Muscle layer of duodenum (tissue), 2 donors: ENCODE measurements around the gene MRPL38.
A peak's percentile ranks its signal among the peaks of the same experiment; 100 is the strongest.

Experiments
- H3K27ac ChIP-seq: one replicate; pipeline ENCODE4 v1.7.0; 2013; ENCODE audit warnings: mild to moderate bottlenecking, low read length
- H3K27me3 ChIP-seq: one replicate; pipeline ENCODE4 v1.7.0; 2013; ENCODE audit warnings: low read depth, mild to moderate bottlenecking, control low read depth, low read length
- H3K36me3 ChIP-seq, 2 donors: one replicate each; pipeline ENCODE4 v1.7.0; 2013; ENCODE audit warnings: low read length in 2 of 2, control low read depth in 1 of 2, mild to moderate bottlenecking in 1 of 2; ENCODE audit not compliant: insufficient read depth in 2 of 2, control insufficient read depth in 1 of 2
- H3K4me1 ChIP-seq, 2 donors: one replicate each; pipeline ENCODE4 v1.7.0; 2013; ENCODE audit warnings: low read length in 2 of 2, mild to moderate bottlenecking in 2 of 2, control low read depth in 1 of 2, moderate library complexity in 1 of 2; ENCODE audit not compliant: insufficient read depth in 2 of 2, control insufficient read depth in 1 of 2
- H3K4me3 ChIP-seq, 2 donors: one replicate each; pipeline ENCODE4 v1.7.0; 2013; ENCODE audit warnings: low read length in 2 of 2, low read depth in 1 of 2, mild to moderate bottlenecking in 1 of 2
- H3K9me3 ChIP-seq, 2 donors: one replicate each; pipeline ENCODE4 v1.7.0; 2013; ENCODE audit warnings: low read length in 2 of 2, control low read depth in 1 of 2, mild to moderate bottlenecking in 1 of 2; ENCODE audit not compliant: control insufficient read depth in 1 of 2
- donor health status: healthy.

Gene MRPL38

GRCh38 chr17:75904749-75905521 is at the start of gene MRPL38:
Gene MRPL38, minus strand, starts transcription at chr17:75904884. Its CDS starts 9 bp downstream, at chr17:75904875.
- H3K27ac ChIP-seq, result peak within 1 kb of the TSS; percentile 51
- H3K27me3 ChIP-seq, result no peaks in the 10 kb centered on the region
- H3K4me3 ChIP-seq, result peak within 1 kb of the TSS; percentile 54 to 71
- no peaks in the 10 kb centered on the region for H3K9me3 ChIP-seq
- peaks cover 0 to 7% of the 10 kb centered on the region in 2 donors for H3K4me1 ChIP-seq
- peaks cover 10 to 28% of the 10 kb centered on the region in 2 donors for H3K36me3 ChIP-seq

- H3K4me1 ChIP-seq, result no peaks in the 10 kb centered on the region
- peaks cover 53 to 80% of the 10 kb centered on the region in 2 donors for H3K36me3 ChIP-seq
- no peaks in the 10 kb centered on the region for H3K27me3 ChIP-seq
- no peak overlapping the region for H3K27ac ChIP-seq
- H3K9me3 ChIP-seq, result no peaks in the 10 kb centered on the region
- no peak overlapping the region for H3K4me3 ChIP-seq
Measured at GRCh38 chr17:75950855-75951554, 46.3 kb upstream of the MRPL38 start.

GRCh38 chr17:75950421-75950820 is 45.7 kb upstream of the MRPL38 start:
- no peak overlapping the region for H3K27ac ChIP-seq
- H3K27me3 ChIP-seq, result no peaks in the 10 kb centered on the region
- no peak overlapping the region for H3K4me3 ChIP-seq
- H3K4me1 ChIP-seq, result no peaks in the 10 kb centered on the region
- no peaks in the 10 kb centered on the region for H3K9me3 ChIP-seq
- H3K36me3 ChIP-seq, result peaks cover 54 to 78% of the 10 kb centered on the region in 2 donors

GRCh38 chr17:75945211-75945610 is 40.5 kb upstream of the MRPL38 start:
- H3K36me3 ChIP-seq, result peaks cover 27 to 49% of the 10 kb centered on the region in 2 donors
- peaks cover 3 to 5% of the 10 kb centered on the region in 2 donors for H3K4me1 ChIP-seq
- no peaks in the 10 kb centered on the region for H3K9me3 ChIP-seq
- no peak overlapping the region for H3K4me3 ChIP-seq
- no peaks in the 10 kb centered on the region for H3K27me3 ChIP-seq
- no peak overlapping the region for H3K27ac ChIP-seq

- H3K9me3 ChIP-seq, result no peaks in the 10 kb centered on the region
- peaks cover 20 to 33% of the 10 kb centered on the region in 2 donors for H3K36me3 ChIP-seq
- no peaks in the 10 kb centered on the region for H3K27me3 ChIP-seq
- H3K4me3 ChIP-seq, result no peak overlapping the region
- H3K27ac ChIP-seq, result no peak overlapping the region
- peaks cover 5% of the 10 kb centered on the region in 2 donors for H3K4me1 ChIP-seq
Measured at GRCh38 chr17:75943491-75943890, 38.8 kb upstream of the MRPL38 start.

GRCh38 chr17:75942473-75942872 is 37.8 kb upstream of the MRPL38 start:
- H3K27ac ChIP-seq, result no peak overlapping the region
- H3K9me3 ChIP-seq, result no peaks in the 10 kb centered on the region
- H3K4me3 ChIP-seq, result no peak overlapping the region
- H3K36me3 ChIP-seq, result peaks cover 16 to 24% of the 10 kb centered on the region in 2 donors
- no peaks in the 10 kb centered on the region for H3K27me3 ChIP-seq
- peaks cover 5% of the 10 kb centered on the region in 2 donors for H3K4me1 ChIP-seq

- H3K4me3 ChIP-seq, result peak overlapping the region; percentile 77 to 85
- peaks cover 13 to 17% of the 10 kb centered on the region in 2 donors for H3K36me3 ChIP-seq
- H3K27ac ChIP-seq, result no peak overlapping the region
Measured at GRCh38 chr17:75941442-75941819, 36.7 kb upstream of the MRPL38 start.

GRCh38 chr17:75940727-75941441 is 36.2 kb upstream of the MRPL38 start, which contains the start of gene FBF1:
Gene FBF1, minus strand, starts transcription at chr17:75941042. Its CDS starts 2,893 bp downstream, at chr17:75938149.
- peak within 1 kb of the TSS; percentile 69 for H3K27ac ChIP-seq
- H3K4me1 ChIP-seq, result peaks cover 5% of the 10 kb centered on the region in 2 donors
- H3K36me3 ChIP-seq, result peaks cover 8 to 11% of the 10 kb centered on the region in 2 donors
- no peaks in the 10 kb centered on the region for H3K9me3 ChIP-seq
- H3K27me3 ChIP-seq, result no peaks in the 10 kb centered on the region
- H3K4me3 ChIP-seq, result peak within 1 kb of the TSS; percentile 77 to 85

More at GRCh38 chr17:75941442-75941819, 36.7 kb upstream of the MRPL38 start:
- H3K9me3 ChIP-seq, result no peaks in the 10 kb centered on the region
- H3K27me3 ChIP-seq, result no peaks in the 10 kb centered on the region
- peaks cover 5% of the 10 kb centered on the region in 2 donors for H3K4me1 ChIP-seq

- Histone ChIP-seq H3K36me3 (no peaks in the 10 kb centered on the region), H3K9me3 (no peaks in the 10 kb centered on the region), H3K4me1 (peaks cover 5% of the 10 kb centered on the region in 2 donors), H3K4me3 (no peak overlapping the region), H3K27me3 (no peaks in the 10 kb centered on the region), H3K27ac (no peak overlapping the region)
Measured at GRCh38 chr17:75937652-75938051, 33.0 kb upstream of the MRPL38 start.

- H3K27ac ChIP-seq, result no peak overlapping the region
- H3K4me1 ChIP-seq, result no peaks in the 10 kb centered on the region
- H3K27me3 ChIP-seq, result no peaks in the 10 kb centered on the region
- no peaks in the 10 kb centered on the region for H3K9me3 ChIP-seq
- H3K36me3 ChIP-seq, result peaks cover 0 to 6% of the 10 kb centered on the region in 2 donors
- H3K4me3 ChIP-seq, result no peak overlapping the region
Measured at GRCh38 chr17:75933808-75934207, 29.1 kb upstream of the MRPL38 start.

- Histone ChIP-seq H3K27me3 (no peaks in the 10 kb centered on the region), H3K36me3 (peaks cover 0 to 6% of the 10 kb centered on the region in 2 donors), H3K9me3 (no peaks in the 10 kb centered on the region), H3K4me1 (no peaks in the 10 kb centered on the region), H3K27ac (no peak overlapping the region), H3K4me3 (no peak overlapping the region)
Measured at GRCh38 chr17:75932852-75933251, 28.2 kb upstream of the MRPL38 start.
